Skin of body (tissue), 2 donors: Measurements from ENCODE around the gene BTN3A1. TPM values are rescaled to one million over a fixed set of nuclear protein-coding genes. Genes with fewer than 3 reads are reported as not detected.
"Not testable (repeated sequence)": the region's sequence is repeated elsewhere in the genome, so short reads cannot be mapped to it uniquely, and the experiment has no call there.

Source experiments
- DNase-seq: peaks from one replicate; lab custom pipeline; 2025; lab: John Stamatoyannopoulos, UW
- total RNA-seq: library from RNA; depleted of rRNA; stranded (reverse); fragments of >200 nt; gene quantifications from one replicate; pipeline ENCODE4 v1.2.3, GENCODE V29; 2014

The BTN3A1 gene
- total RNA-seq, 1 donor from 2014 or later: 28.6 TPM

DNA sequence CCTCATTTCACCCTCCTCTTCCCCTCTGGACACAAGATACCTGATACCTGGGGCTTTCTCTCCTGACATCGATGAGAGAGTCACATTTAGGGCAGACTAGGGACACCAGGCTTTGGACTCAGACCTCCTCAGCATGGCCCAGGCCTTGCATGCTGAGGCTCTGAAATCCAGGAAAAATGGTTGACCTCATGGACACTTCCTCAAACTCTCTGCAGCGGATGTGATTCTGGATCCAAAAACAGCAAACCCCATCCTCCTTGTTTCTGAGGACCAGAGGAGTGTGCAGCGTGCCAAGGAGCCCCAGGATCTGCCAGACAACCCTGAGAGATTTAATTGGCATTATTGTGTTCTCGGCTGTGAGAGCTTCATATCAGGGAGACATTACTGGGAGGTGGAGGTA is 10.9 kb downstream of the BTN3A1 start:
- no peak for DNase-seq

DNA sequence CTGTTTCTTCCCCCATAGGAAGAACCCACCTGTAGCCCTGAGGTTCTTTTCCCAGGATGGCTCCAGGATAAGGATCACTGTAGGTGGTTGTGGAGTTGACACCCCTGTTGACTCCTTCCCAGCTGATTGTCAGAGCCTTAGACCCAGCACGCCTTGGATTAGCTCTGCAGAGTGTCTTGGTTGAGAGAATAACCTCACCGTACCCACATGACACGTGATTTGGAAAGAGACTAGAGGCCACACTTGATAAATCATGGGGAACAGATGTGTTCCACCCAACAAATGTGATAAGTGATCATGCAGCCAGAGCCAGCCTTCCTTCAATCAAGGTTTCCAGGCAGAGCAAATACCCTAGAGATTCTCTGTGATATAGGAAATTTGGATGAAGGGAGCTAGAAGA is 12.2 kb downstream of the BTN3A1 start:
- no peak for DNase-seq

DNA sequence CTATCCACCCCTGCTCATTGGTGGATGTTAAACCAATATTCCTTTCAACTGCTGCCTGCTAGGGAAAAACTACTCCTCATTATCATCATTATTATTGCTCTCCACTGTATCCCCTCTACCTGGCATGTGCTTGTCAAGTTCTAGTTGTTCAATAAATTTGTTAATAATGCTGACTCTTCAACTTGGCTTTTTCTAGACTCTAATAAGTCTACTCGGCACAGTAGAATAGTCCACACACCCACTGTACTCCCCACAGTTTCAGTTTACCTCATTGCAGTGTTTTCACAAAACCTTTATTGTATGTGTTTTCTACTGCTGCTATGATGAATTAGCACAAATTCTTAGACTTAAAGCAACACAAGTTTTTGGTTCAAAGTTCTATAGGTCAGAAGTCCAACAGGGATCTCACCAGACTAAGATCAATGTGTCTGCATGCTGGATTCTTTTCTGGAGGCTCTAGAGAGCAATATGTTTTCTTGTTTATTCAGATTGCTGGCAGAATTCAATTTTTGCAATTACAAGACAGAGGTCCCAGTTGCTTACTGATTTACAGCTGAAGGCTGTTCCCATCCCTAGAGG is 13.1 kb downstream of the BTN3A1 start:
- no peak for DNase-seq

- no peak for DNase-seq
Observed at GRCh38 chr6:26415791-26416190, 13.7 kb downstream of the BTN3A1 start.

GRCh38 chr6:26416288-26416687 is 14.2 kb downstream of the BTN3A1 start:
- no peak for DNase-seq

DNA sequence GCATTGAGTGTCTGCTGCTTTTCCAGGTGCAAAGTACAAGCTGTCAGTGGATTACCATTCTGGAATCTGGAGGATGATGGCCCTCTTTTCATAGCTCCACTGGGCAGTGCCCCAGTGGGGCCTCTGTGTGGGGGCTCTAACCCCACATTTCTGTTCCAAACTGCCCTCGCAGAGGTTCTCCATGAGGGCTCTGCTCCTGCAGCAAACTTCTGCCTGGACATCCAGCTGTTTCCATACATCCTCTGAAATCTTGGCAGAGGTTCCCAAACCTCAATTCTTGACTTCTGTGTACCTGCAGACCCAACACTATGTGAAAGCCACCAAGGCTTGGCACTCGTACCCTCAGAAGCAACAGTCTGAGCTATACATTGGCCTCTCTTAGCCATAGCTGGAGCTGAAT is 16.0 kb downstream of the BTN3A1 start:
- not testable (repeated sequence) for DNase-seq

GRCh38 chr6:26418795-26419194 is 16.7 kb downstream of the BTN3A1 start:
- DNase-seq: not testable (repeated sequence)

DNA sequence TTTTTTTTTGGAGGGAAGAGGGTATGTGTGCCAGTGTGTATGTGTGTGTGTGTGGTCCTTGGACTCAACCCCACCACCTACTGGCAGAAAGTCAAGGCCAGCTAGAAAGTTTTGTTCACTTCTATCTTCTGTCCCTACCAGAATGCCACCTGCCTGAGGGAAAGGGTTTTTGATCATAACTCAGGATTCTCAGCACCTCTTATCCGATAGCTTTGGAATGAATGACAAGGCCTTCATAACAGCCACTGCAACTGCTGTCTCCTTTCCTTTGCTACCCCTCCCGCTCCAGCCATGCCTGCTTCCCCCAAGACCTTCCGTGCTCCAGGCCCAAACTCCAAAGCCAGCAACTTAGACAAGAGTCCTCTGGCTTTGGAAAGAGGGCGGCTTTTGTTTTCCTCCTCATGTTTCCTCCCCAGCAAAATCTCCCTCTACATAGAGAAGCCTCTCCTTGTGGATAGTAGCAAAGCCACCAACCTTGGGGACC is 18.7 kb downstream of the BTN3A1 start:
- peak; percentile 30 for DNase-seq

- DNase-seq: peak; percentile 96
Observed at GRCh38 chr6:26421259-26422144, 19.4 kb downstream of the BTN3A1 start.

DNA sequence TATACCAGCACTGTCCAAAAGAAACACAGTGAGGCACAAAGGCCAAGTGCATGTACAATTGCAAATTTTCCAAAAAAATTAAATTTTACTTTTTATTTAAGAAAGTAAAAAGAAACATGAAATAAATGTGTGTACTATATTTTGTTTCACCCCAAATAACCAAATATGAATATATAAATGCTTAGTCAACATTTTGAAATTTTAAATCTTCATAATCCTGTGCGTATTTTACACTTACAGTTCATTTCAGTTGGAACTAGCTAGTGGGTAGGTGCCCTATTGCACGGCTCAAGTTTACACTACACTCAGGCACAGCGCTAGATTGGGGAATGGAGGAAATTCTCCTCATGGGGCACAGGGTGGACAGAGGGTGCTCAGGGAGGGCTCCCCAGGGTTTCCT is 20.3 kb downstream of the BTN3A1 start:
- no peak for DNase-seq

DNA sequence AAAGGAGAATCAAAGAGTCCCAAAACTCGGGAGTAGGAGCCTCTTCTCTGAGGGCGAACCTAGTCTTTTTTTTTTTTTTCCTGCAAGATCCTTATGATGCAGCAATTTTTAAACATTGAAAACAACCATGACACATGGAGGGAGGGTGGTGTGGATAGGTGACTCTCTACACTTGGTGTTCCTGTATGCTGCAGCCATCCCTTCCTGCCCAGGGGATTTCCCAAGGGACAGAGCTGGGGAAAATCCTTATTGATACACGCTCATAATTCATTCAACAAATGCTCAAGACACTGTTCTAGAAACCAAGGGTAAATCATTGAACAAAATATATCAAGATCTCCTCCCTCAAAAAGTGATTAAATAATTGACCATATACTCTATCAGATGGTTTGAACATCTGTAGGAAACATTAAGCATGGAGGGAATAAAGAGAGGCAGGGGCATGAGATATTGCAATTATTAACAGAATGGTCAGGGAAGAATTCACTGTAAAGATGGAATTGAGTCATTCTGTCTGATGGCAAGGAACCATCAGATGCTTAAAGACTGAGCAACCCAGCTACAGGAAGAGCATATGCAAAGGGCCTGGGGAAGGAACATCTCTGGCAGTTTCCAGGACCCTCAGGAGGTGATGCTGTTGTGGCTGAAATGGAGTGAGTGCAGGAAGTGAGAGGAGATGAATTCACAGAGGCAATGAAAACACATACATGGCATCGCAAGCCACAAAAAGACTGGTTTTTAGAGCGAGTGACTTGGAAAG is 24.8 kb downstream of the BTN3A1 start:
- DNase-seq: no peak

- DNase-seq: no peak
Observed at GRCh38 chr6:26427451-26427809, 25.4 kb downstream of the BTN3A1 start.

DNA sequence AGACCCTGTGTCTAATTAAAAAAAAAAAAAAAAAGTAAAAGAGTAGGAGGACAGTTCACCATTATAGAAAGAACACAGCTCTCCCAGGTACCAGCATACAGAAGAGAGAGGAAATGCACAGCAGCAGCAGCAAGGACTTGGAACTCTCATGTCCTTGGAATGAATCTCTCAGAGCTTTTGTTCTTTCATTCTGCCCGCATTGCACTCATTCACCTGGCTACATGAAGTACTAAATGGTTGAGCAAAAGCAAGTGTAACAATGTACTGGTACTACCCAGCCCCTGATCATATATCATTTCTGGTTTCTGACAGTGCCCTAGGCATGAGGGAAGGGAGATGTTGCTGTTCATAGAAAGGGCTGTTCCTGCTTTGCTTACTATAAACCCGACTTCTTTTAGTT is 26.1 kb downstream of the BTN3A1 start:
- no peak for DNase-seq

DNA sequence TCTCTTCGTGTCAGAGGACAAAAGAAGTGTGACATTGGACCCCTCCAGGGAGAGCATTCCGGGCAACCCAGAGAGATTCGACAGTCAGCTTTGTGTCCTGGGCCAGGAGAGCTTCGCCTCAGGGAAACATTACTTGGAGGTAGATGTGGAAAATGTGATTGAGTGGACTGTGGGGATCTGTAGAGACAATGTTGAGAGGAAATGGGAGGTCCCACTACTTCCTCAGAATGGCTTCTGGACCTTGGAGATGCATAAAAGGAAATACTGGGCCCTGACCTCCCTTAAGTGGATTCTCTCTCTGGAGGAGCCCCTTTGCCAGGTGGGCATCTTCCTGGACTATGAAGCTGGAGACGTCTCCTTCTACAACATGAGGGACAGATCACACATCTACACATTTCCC is 28.7 kb downstream of the BTN3A1 start:
- no peak for DNase-seq

DNA sequence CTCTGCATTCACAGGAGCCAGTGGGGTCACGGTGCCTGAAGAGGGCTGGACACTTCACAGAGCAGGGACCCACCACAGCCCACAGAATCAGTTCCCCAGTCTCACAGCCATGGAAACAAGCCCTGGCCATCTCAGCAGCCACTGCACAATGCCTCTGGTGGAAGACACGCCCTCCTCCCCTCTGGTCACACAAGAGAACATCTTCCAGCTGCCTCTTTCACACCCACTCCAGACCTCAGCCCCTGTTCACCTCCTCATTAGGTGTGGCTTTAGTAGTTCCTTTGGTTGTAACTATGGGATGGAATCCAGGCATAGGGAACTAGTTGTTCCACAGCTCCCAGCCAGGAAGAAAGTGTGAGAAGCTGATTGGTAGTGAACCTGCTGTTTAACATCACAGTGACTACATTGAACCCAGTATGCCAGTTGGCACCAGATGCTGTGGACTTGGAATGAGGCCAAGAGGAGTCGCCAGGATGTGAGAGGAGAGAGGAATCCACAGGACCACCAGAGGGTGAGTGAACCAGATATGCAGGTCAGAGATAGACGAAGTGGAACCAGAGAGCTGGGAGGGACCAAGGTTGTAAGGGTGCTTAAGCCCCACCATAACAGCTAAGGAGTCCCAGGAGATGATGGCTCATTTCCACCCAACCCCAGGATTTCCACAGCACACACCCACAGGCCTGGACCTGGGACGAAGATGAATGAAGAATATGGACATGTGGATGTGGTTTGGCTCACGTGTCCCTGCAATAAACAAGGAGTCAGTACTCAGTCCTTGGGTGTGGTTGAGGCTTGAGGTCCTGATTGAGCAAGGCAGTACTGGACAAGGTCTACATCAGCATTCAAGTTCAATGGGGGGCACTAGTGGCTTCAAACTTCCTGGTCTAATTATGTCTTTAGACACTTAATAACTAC is 29.4 kb downstream of the BTN3A1 start:
- DNase-seq: no peak

DNA sequence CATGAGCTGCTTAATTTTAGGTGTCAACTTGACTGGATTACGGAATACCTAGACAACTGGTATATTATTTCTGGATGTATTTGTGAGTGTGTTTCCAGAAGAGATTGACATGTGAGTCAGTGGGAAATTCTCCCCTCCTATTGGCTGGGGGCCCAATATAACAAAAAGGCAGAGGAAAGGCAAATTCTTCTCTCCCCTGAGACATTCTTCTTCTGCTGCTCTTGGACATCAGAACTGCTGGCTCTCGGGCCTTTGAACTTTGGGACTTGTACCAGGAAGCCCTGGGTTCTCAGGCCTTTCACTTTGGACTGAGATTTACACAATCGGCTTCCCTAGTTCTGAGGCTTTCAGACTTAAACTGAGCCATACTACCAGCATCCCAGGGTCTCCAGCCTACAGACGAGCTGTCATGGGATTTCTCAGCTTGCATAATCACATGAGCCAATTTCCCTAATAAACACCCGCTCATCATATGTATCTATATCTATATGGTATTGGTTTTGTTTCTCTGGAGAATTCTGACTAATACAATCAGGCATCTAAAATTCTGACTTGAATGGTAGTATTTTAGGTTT is 30.6 kb downstream of the BTN3A1 start:
- no peak for DNase-seq

GRCh38 chr6:26433680-26434079 is 31.6 kb downstream of the BTN3A1 start:
- not testable (repeated sequence) for DNase-seq

DNA sequence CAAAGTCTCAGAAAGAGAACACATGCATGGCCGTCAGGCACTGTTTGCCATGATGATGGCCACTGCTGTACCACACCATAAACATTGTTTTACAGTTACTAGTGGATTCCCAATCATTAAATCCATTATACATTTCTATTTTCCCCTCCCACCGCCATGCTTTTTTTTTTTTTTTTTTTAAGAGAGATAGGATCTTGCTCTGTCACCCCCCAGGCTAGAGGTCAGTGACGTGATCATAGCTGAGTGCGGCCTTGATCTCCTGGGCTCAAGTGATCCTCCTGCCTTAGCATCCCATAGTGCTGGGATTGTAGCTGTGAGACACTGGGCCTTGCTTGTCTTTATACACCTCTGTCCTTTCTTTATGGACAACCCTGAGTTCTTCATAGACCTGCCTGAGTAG is 33.9 kb downstream of the BTN3A1 start:
- no peak for DNase-seq

DNA sequence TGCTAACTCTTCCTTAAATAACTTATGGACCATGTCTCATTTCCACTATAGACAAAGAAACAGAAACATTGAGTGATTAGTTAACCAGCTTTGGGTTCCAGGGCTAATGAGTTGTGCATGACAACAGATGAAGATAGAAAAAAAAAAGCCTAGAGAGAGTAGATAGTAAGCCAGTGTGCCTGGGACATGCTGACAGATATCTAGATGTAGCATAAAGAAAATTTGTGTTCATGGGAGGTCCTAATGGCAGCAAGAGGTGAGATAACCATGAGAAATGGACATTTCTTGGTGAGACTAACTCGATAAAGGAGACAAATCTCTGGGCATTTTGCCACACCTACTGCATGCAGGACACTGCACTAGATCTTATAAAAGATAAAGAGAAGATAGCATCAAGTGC is 35.5 kb downstream of the BTN3A1 start:
- DNase-seq: no peak

DNA sequence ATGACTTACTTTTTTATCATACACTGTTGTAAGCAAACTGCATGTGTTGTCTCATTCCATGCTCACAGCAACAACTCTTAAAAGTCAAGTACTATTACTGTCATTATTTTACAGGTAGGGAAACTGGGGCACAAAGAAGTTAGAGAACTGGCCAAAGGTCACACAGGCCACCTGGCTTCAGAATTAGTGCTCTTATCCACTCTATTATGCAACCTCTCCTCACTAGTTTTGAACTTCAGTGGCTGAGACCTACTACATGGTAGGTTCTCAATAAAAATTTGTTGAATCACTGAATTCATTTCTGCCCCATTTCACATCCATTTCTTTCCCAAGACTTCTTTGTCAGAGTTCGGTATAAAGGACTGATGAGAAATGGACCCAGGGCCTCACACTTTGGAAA is 35.9 kb downstream of the BTN3A1 start:
- no peak for DNase-seq
